ENCODE results near the gene ESRRG.

DNA sequence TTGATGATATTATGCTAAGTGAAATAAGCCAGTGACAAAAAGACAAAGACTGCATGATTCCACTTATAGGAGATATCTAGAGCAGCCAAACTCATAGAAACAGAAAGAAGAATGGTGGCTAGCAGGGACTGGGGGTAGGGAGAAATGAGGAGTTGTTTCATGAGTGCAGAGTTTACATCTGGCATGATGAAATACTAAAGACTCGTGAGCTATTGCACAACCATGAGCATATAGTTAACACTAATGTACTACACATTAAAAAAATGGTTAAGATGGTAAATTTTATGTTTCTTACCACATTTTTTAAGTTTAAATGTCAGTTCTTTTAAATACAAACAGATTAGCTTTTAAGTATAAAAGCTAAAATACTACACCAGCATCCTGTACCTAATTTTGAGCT lies 57.8 kb downstream of the ESRRG start:
- TF ChIP-seq POLR2AphosphoS5 (IDR thresholded peaks at IDR 0.05; ENCODE audit: borderline replicate concordance, low read depth, low read length) (no peak), FOXP2 (optimal IDR thresholded peaks at IDR 0.05; ENCODE audit: control extremely low read depth, extremely low read length, insufficient read depth) (no peak)
